A673 (cell line): Measurements from ENCODE around the gene ICE1.

Source experiments
- CTCF ChIP-seq: fragments of 300-800, 200-600 bp; sonication (generic); conservative IDR thresholded peaks from 2 replicates; pipeline ENCODE4 v1.5.1; 2017; ENCODE audit warnings: low read depth, mild to moderate bottlenecking, antibody characterized with exemption, low read length, moderate library complexity, mixed read lengths
- EZH2 ChIP-seq: fragments of 200-600 bp; sonication (generic); IDR thresholded peaks from 2 replicates; pipeline ENCODE4 v1.6.1; 2017; ENCODE audit warnings: borderline replicate concordance, low read depth, mild to moderate bottlenecking, mixed read lengths, antibody characterized with exemption, low read length; ENCODE audit not compliant: poor library complexity, severe bottlenecking

- no peak for TF ChIP-seq EZH2
- no peak for TF ChIP-seq CTCF
Measured at GRCh38 chr5:5451863-5452262, 29.4 kb downstream of the ICE1 start.
